HuH-7 (cell line): ENCODE results near the gene TERT.

Experiments
- DNase-seq: peaks from one replicate; pipeline ENCODE4 v3.0.0; 2011; ENCODE audit warnings: low spot score

The TERT gene

DNA sequence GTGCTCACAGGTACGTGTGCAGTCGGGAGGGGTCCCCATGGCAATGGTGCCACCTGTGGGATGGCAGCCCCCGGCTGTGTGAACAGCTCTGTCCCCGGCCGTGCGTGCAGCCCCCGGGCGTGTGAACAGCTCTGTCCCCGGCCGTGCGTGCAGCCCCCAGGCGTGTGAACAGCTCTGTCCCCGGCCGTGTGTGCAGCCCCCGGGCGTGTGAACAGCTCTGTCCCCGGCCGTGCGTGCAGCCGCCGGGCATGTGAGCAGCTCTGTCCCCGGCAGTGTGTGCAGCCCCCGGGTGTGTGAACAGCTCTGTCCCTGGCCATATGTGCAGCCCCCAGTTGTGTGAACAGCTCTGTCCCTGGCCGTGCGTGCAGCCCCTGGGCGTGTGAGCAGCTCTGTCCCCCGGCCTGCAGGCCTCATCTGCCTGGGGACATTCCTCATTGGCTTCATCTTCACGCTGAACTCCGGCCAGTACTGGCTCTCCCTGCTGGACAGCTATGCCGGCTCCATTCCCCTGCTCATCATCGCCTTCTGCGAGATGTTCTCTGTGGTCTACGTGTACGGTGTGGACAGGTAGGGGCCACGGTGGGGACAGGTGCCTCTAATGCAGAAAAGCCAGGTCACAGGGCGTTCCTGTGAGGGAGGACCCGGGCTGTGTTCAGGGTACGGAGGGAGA, 75.6 kb downstream of the TERT start:
- no peak for DNase-seq

DNA sequence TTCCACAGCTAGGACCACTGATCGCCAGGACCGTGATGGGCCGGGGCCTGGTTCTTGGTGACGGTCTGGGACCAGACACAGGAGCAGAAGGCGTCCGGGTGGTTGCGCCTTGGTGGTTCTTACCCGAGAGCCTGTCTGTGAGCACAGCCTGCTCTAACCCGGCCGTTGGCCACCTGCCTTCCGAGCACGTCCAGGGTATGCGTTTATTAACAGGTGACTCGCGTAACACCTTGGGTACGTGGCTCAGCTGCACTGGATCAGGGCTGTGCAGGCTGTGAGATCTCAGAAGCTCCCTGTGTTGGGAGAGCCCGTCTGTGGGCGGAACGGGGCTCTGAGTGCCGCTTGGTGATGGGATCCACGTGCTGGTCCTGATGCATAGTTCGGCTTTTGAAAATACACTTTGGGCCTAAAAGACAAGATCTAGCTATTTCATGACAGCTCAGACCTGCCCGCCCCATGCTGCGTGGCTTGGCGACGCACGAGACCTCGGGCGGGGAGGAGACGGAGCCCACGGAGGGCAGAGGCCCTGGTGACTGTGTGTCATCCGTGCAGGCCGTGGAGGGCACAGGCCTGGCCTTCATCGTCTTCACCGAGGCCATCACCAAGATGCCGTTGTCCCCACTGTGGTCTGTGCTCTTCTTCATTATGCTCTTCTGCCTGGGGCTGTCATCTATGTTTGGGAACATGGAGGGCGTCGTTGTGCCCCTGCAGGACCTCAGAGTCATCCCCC, 76.4 kb downstream of the TERT start:
- DNase-seq = no peak

DNA sequence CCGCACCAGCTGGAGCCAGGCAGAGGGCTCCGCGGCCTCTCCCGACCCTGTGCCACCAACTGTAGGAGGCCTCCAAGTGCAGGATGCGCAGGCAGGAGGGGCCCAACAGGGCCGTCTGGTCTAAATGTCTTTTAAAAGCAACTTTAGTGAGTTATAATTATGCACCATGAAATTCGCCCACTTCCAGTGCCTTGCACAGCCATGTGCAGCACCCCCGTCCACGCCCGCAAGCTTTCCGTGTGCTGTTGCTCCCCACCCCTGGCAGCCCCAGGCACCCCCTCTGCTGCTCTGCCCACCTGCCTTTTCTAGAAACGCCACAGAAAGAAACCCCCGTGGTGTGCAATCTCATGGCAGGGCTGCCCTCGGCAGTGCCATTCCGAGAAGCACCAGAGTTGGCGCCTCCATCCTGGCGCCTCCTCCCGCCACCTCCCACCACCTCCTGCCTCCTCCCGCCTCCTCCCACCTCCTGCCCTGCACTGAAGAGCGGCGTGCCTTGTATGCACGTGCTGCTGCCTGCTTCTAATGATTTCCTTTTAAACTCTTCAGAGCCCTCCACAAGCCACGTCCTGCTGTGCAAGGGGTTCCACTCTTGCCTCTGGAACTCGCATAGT, 77.2 kb downstream of the TERT start:
- DNase-seq = no peak

DNA sequence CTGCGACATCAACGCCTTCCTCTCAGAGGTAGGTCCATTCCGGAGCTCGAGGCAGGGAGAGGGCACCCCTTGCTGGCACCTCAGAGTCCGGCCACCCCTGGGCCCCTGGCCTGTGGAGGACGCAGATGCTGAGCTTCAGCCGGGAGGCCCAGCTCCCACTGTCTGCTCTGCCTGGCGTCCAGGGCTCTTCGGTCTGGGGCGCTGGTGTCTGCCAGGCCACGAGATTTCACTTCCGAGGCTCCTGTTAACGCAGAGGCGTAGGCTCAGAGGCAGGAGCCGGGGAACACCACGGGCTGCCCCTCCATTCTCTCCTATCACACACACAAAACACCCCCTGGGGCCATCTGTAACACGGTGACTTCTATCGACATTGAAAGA, 78.0 kb downstream of the TERT start:
- DNase-seq = no peak

DNA sequence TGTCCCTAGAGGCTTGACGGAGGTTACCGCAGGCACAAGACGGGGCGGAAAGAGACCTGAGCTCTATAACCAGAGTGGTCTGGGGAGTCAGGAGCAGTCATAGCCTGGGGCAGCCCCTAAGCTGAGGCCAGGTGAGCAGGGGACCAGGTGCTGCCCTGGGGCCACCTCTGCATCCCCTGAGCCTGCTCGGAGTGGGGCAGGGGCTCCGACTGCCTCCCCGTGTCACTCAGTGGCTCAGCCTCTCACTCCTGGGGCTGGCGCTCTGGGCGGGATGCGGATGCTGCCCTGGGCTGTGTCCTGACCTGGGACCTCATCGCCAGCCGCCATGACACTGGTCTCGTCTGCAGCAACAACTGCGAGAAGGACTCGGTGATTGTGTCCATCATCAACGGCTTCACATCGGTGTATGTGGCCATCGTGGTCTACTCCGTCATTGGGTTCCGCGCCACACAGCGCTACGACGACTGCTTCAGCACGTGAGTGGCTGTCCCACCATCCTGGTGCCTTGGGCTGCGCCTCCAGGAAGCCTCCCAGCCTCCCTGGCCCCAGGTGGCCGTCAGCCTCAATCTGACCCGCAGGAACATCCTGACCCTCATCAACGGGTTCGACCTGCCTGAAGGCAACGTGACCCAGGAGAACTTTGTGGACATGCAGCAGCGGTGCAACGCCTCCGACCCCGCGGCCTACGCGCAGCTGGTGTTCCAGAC, 78.5 kb downstream of the TERT start:
- no peak for DNase-seq

DNA sequence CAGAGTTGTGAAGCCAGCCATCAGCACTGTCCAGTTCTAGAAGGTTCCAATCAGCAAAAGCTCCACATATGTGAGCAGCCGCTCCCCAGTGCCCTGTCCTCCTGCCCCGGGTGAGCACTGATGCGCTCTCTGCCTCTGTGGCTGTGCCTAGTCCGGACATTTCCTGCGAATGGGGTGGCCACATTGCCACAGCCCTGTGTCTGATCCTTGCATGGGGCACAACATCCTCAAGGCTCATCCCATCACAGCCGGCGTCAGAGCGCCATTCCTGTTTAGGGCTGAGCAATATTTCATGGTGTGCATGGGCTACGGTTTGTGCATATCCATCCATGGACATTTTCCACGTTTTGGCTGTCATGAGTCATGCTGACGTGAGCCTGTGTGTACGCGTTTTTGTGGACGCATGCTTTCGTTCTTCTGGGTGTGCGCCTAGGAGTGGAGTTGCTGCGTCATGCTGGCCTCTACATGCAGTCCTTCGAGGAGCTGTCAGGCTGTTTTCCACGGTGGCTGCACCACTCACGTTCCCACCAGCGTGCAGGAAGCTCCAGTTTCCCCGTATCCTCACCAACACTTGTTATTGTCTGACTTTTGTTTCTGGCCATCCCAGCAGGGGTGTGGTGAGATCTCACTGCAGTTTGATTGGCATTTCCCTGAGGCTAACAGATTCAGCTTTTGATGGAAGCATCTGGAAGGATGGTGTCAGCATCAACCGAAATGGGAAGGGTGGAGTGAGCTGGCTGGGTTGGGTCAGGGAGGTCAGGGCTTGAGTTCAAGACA, 79.4 kb downstream of the TERT start:
- DNase-seq = no peak

DNA sequence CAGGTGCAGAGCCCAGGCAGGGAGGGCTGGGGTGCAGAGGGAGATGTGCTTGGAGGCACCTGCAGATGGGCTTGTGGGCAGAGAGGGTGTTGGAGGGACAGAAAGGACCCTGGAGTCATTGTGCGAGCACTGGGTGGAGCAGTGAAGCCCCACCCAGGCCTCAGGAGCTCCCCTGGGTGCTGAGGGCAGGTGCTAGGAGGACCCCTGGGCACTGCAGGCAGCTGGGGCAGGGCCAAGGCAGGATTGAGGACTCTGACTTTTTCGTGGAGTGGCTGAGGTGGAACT, 80.0 kb downstream of the TERT start:
- DNase-seq = no peak

DNA sequence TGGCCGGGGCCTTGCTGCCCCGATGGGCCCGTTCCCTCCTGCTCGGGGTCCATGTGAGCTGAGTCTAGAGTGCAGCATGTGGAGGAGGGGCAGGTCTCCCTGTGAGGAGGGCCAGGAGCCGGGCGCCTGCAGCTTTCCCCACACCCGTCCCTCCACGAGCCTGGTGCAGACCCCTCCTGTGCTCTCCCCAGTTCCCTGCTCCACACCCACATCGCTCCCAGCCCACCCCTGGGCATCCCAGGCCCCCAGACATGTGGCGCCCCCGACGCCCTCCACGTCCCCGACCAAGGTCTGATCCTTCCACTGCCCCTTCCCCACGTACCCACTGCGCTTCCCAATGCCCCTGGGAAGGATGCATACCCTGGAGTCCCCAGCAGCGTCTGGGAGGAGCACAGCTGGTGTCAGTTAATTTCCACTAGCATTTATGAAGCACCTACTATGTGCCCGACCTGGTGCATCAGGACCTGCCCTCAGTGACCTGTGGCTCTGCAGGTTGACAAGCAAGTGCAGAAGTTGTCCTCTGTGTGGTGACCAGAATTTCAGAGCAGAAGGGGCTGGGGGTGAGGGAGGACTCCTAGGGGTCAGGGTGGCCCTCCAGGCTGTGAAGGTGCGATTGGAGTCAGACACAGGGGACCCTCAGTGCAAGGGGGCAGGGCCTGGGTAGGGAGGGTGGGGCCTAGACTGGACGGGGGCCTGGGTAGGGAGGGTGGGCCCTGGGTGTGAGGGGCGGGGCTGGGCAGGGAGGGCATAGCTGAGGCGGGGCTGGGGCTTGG, 80.5 kb downstream of the TERT start:
- no peak for DNase-seq

DNA sequence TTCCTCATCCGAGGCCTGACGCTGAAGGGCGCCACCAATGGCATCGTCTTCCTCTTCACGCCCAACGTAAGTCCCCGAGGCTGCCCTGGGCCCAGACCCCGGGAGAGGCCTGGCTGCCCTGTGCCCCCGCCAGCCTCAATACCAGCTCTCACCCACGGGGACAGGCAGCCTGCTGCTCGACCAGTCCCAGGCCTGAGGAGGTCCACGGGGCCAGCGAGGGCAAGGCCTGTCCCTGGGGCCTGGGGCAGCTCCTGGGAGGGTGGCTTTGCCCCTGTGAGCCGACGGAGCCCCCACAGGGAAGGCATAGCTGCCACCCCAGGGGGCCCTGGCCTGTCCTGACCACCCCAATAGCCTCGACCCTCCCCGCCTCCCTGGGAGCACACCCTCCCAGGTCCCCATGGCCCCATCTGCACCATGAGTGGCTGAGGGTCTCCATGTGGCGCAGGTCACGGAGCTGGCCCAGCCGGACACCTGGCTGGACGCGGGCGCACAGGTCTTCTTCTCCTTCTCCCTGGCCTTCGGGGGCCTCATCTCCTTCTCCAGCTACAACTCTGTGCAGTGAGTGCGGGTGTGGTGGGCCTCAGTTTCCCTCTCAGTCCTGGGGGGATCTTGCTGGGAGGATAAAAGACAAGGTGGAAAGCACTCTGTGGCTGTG, 81.2 kb downstream of the TERT start:
- DNase-seq = no peak

DNA sequence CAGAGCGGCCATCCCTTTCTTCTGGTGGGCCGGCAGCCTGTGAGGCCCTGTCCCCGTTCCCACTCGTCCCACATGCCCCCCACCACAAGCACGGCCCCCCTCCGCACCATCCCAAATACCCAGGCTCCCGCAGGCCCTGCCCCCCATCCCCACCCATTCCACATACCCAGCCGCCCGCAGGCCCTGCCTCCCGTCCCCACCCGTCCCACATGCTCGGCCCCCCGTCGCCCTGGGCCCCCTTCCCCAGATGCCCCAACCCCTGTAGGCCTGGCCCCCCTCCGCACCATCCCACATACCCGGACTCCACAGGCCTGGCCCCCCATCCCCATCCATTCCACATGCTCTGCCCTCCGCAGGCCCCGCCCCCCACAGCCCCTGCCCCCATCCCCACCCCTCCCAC, 82.0 kb downstream of the TERT start:
- no peak for DNase-seq

DNA sequence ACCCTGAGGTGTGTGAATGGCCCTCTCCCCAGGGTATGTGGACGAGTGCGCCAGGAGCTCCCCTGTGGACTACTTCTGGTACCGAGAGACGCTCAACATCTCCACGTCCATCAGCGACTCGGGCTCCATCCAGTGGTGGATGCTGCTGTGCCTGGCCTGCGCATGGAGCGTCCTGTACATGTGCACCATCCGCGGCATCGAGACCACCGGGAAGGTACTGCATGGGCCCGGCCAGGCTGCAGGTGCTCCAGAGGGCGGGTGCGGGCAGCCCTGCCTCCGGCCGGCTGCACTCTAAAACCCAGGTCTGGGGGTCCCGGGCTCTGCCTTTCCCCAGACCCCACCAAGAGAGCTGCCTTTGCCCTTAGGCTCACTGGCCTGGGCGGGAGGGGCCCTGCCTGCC, 82.6 kb downstream of the TERT start:
- DNase-seq = no peak

DNA sequence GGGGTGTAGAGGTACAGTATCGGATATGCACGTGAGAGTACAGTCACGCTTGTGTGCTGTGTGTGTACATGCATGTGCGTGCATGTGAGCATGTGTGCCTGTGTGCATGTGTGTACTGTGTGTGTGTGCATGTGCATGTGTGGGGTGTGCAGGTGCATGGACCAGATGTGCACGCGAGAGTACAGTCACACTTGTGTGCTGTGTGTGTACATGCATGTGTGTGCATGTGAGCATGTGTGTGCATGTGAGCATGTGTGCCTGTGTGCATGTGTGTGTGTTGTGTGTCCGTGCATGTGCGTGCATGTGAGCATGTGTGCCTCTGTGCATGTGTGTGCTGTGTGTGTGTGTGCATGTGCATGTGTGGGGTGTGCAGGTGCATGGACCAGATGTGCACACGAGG, 83.2 kb downstream of the TERT start:
- no peak for DNase-seq

DNA sequence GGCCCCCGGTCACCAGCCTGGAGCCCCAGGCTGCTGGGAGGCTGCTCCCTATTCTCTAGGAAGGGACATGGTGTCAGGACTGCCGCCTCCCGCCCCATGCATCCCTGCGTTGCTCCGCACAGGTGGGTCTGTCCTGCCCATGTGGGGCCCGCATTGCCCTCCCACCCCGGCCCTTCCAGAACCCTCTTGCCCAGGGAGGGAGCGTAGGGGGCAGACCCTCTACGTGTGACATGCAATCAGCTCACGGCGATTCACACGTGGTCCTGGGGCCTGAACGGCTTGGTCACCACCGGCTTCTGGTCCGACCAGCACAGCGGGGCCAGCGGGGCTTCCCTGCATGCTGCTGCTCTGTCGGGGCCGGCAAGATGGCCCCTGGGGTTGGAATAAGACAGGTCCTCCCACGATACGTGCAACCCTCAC, 84.0 kb downstream of the TERT start:
- no peak for DNase-seq

DNA sequence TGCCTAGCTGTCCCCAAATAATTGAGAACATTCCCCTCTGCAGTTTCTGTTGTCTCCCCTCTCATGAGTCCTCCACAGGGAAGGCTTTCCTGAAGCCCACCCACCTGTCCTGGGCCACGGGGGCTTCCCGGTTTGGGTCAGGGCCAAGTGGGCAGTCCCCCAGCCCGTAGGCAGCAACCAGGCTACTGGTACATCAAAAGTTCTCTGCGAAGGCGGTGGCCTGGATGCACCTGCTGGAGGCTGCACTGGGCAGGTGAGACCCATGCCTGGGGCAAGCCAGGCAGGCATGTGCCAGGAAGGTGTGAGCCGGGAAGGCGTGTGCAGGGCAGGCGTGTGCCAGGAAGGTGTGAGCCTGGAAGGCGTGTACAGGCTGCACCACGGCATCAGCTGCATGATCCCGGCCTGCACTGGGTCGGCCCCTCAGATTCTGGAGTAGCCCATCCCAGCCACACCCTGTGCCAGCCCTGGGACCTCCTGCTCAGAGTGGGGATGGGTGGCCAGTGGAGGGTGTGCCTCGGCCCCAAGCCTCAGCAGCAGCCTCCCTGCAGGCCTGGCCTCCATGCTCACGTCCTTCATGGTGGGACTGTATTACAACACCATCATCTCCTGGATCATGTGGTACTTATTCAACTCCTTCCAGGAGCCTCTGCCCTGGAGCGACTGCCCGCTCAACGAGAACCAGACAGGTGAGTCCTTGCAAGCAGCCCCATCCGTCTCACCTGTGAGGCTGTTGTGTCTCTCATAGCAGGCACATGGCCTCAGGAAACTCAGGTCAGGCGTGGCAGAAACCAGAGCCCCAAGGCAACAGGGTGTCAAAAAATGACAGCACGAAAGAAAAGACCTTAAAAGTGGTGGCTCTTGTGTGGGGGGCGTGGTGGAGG, 84.7 kb downstream of the TERT start:
- DNase-seq = no peak

DNA sequence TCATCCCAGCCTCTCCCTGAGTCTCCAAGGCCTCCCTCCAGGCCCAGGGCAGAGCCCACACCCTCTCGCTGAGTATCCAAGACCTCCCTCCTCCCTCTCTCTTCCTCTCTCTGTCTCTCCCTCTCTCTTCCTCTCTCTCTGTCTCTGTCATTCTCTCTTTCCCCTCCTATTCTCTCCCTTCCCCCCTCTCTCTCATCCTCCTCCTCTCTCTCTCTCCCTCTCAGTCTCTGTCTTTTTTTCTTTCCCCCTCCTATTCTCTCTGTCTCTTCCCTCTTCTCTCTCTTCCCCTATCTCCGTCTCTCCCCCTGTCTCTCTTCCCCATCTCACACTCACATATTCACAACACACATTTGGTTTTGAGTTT, 85.4 kb downstream of the TERT start:
- no peak for DNase-seq

DNA sequence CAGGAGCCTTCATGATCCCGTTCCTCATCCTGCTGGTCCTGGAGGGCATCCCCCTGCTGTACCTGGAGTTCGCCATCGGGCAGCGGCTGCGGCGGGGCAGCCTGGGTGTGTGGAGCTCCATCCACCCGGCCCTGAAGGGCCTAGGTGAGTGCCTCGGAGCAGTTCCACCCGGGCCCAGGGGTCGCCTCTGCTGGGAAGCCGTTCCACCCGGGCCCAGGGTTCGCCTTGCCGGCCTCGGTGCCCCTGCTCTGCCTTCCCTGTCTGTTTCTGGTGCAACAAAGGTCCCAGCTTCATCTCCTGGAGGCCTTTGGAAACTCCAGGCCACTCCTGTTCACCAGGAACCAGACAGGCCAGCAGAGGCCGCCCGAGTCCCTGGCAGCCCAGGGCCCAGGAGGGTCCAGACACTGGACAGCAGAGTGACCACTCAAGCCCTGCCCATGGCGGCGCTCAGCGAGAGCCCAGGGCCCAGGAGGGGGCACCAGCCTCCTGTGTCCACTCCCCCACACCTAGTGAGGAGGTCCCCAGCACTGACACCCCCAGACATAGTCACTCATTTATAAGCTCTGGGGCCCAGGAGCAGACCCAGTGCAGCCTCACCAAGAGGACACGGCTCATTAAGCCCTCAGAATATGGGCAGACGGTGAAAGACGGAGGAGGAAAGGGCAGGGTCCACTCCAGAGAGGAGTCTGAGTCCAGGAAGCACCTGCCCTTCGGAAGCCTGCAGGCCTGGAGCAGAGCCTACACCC, 86.0 kb downstream of the TERT start:
- DNase-seq = peak; percentile 64

DNA sequence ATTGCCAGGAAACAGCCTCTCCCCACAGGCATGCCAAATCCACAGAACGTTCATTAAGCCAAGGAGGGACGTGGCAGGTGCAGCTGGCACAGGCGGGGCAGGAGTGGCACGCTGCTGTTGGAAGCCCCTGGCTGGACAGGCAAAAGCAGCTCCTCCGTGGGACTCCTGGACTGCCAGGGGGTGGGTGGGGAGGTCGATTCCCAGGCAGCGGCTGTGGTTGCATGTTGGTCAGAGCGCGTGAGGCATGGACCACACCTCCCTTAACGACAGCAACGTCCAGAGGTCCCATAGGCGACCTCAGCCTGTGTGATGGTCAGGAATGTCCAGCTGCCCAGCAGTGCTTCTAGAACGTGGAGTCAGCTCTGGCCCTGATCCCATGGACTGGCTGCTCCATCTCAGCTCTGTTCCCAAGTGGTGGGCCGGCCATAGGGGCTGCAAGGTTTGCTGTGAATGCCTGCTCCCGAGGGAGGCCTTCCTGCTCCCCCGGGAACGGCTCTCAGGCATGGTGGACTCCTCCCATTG, 86.6 kb downstream of the TERT start:
- DNase-seq = no peak

DNA sequence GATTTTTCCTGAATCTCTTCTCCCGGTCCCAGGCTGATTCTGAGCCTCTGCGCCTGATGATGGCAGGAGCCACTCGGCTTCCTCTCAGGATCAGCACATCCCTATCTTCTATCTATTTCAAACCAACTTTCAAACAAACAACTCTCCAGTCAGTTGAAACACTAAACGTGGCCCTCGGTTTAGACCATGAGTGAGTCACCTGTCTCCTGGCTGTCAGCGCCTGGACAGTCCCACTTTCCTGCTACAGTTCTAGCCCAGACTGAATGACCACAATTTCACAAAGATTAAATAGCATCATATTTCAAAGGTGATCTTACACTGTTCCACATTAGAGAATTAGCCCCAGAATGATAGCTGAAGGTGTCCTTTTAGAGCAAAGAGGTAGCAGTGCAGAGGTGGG, 87.3 kb downstream of the TERT start:
- no peak for DNase-seq
